Activated T-cell treated with anti-CD3 and anti-CD28 coated beads, Interleukin-2, amount 50 U/mL, for 4 hours (primary cell): ENCODE measurements around the gene MRPL46. TPM values are rescaled to one million over a fixed set of nuclear protein-coding genes. Genes with fewer than 3 reads are reported as not detected.
"Not testable (repeated sequence)": the region's sequence is repeated elsewhere in the genome, so short reads cannot be mapped to it uniquely, and the experiment has no call there.

Experiments used
- ATAC-seq, 2 donors: fragments of 200-7000 bp; cut with Tn5 transposase; one replicate each; pipeline ENCODE4 v1.10.0; 2021
- DNase-seq: peaks from one replicate; pipeline ENCODE4 v3.0.0-alpha.2; 2020
- H3K27me3 Mint-ChIP-seq: one replicate; pipeline ENCODE4 v1.8.0; 2021; ENCODE audit warnings: low read depth, mixed read lengths
- H3K36me3 Mint-ChIP-seq: one replicate; pipeline ENCODE4 v1.8.0; 2022; ENCODE audit warnings: mixed read lengths; ENCODE audit not compliant: insufficient read depth
- H3K4me1 Mint-ChIP-seq: one replicate; pipeline ENCODE4 v1.8.0; 2021; ENCODE audit warnings: low read depth, mixed read lengths
- H3K4me3 Mint-ChIP-seq: one replicate; pipeline ENCODE4 v1.8.0; 2021; ENCODE audit warnings: mild to moderate bottlenecking, moderate library complexity, mixed read lengths
- H3K9me3 Mint-ChIP-seq: one replicate; pipeline ENCODE4 v1.8.0; 2021; ENCODE audit warnings: mixed read lengths
- total RNA-seq, 3 donors: library from RNA; stranded (reverse); gene quantifications; one replicate each; pipeline ENCODE4 v1.2.1, GENCODE V29; 2021

The MRPL46 gene
- total RNA-seq, 3 donors from 2014 or later: 50.0 to 56.3 (median 51.4) TPM

- Mint-ChIP-seq H3K9me3 (peaks cover 12% of the 10 kb centered on the region), H3K4me3 (no peak overlapping the region), H3K27me3 (peaks cover 50% of the 10 kb centered on the region), H3K4me1 (no peaks in the 10 kb centered on the region), H3K36me3 (no peaks in the 10 kb centered on the region)
- ATAC-seq (no peak), DNase-seq (no peak)
These were observed 26.0 kb downstream of the MRPL46 start for GRCh38 chr15:88441076-88441730.

- no peak for ATAC-seq
- H3K36me3 Mint-ChIP-seq: no peaks in the 10 kb centered on the region
- no peak for DNase-seq
- H3K9me3 Mint-ChIP-seq: peaks cover 12% of the 10 kb centered on the region
- H3K4me1 Mint-ChIP-seq: no peaks in the 10 kb centered on the region
- H3K4me3 Mint-ChIP-seq: no peak overlapping the region
- peaks cover 55% of the 10 kb centered on the region for H3K27me3 Mint-ChIP-seq
These were observed 27.2 kb downstream of the MRPL46 start for GRCh38 chr15:88440021-88440420.

DNA sequence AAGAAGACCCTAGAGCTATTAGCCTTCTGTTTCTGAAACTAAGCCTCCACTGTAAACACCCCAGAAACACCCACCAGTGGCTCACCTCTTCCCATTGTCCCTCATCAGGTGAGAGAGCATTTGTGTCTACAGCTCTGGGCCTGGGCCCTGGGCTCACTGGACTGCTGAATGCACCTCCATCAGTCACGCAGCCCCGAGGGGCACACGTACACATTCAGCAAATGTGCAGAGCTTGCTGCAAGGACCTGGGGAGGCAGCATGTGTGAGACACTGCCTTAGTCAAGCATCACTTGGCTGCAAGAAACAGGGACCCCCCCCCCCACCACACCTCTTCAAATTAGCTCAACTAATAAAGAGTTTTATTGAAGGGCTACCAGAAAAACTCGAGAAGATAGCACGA lies 29.0 kb downstream of the MRPL46 start:
- Mint-ChIP-seq H3K27me3 (peaks cover 53% of the 10 kb centered on the region), H3K4me3 (no peak overlapping the region), H3K4me1 (no peaks in the 10 kb centered on the region), H3K36me3 (no peaks in the 10 kb centered on the region), H3K9me3 (peaks cover 2% of the 10 kb centered on the region)
- DNase-seq (no peak), ATAC-seq (no peak)

- H3K9me3 Mint-ChIP-seq, H3K36me3 Mint-ChIP-seq, ATAC-seq, DNase-seq, H3K4me1 Mint-ChIP-seq, H3K4me3 Mint-ChIP-seq: not testable (repeated sequence)
- H3K27me3 Mint-ChIP-seq: peaks cover 39% of the 10 kb centered on the region
These were observed 33.1 kb downstream of the MRPL46 start for GRCh38 chr15:88434106-88434505.

- Mint-ChIP-seq H3K4me1 (no peaks in the 10 kb centered on the region), H3K27me3 (peaks cover 38% of the 10 kb centered on the region), H3K36me3 (no peaks in the 10 kb centered on the region), H3K9me3 (no peaks in the 10 kb centered on the region), H3K4me3 (no peak overlapping the region)
- ATAC-seq (no peak), DNase-seq (no peak)
These were observed 34.0 kb downstream of the MRPL46 start for GRCh38 chr15:88433046-88433685.

DNA sequence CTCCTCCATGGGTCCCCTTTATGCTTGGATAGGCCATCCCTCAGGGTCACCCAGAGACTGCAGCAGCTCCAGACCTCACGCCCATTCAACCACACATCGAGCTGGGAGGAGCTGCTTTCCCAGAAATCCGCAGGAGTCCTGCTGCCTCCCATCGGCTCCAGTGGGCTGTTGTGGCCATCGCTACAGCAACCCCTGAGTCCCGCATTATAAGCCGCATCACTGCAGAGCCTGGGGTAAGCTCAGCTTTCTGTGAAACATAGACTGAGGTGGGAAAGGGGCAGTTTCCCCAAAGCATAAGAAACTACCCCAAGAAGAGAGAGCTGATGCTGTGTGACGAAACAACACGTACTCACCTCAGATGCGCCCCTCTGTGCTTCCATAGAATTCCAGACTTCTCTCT lies 35.7 kb downstream of the MRPL46 start:
- no peak overlapping the region for H3K4me3 Mint-ChIP-seq
- H3K9me3 Mint-ChIP-seq: no peaks in the 10 kb centered on the region
- H3K36me3 Mint-ChIP-seq: no peaks in the 10 kb centered on the region
- ATAC-seq: no peak
- no peak for DNase-seq
- no peaks in the 10 kb centered on the region for H3K4me1 Mint-ChIP-seq
- peaks cover 30% of the 10 kb centered on the region for H3K27me3 Mint-ChIP-seq

GRCh38 chr15:88430051-88430450 lies 37.1 kb downstream of the MRPL46 start:
- Mint-ChIP-seq H3K36me3 (no peaks in the 10 kb centered on the region), H3K27me3 (peaks cover 26% of the 10 kb centered on the region), H3K9me3 (no peaks in the 10 kb centered on the region), H3K4me1 (no peaks in the 10 kb centered on the region), H3K4me3 (no peak overlapping the region)
- no peak for DNase-seq
- ATAC-seq: no peak

GRCh38 chr15:88428805-88429605 lies 38.2 kb downstream of the MRPL46 start:
- Mint-ChIP-seq H3K9me3 (no peaks in the 10 kb centered on the region), H3K4me1 (no peaks in the 10 kb centered on the region), H3K4me3 (no peak overlapping the region), H3K27me3 (peaks cover 29% of the 10 kb centered on the region), H3K36me3 (no peaks in the 10 kb centered on the region)
- no peak for ATAC-seq
- DNase-seq: no peak

DNA sequence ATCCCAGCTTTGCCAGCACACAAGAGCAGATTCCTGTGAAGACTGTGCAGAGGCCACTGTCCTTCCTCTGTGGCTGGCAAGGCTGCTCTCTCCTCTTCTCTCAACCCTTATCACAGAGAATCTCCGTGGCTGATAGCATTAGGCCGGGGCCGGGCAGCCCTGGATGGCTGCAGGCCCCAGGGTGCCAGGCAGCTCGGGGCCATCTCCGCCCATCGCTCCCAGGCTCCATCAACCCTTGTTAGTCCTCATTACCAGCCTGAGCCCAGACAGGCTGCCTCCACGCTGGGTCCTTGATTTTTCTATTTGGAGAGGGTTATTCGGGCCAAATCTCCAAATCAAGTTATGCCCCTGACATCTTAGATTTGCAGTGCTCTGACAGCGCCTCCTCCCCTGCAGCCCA lies 39.1 kb downstream of the MRPL46 start:
- Mint-ChIP-seq H3K9me3 (no peaks in the 10 kb centered on the region), H3K36me3 (no peaks in the 10 kb centered on the region), H3K4me1 (no peaks in the 10 kb centered on the region), H3K4me3 (no peak overlapping the region), H3K27me3 (peaks cover 25% of the 10 kb centered on the region)
- no peak for DNase-seq
- no peak for ATAC-seq

- Mint-ChIP-seq H3K4me1 (no peaks in the 10 kb centered on the region), H3K4me3 (no peak overlapping the region), H3K9me3 (no peaks in the 10 kb centered on the region), H3K36me3 (no peaks in the 10 kb centered on the region), H3K27me3 (peaks cover 26% of the 10 kb centered on the region)
- ATAC-seq (no peak), DNase-seq (no peak)
These were observed 40.9 kb downstream of the MRPL46 start for GRCh38 chr15:88426304-88426703.

DNA sequence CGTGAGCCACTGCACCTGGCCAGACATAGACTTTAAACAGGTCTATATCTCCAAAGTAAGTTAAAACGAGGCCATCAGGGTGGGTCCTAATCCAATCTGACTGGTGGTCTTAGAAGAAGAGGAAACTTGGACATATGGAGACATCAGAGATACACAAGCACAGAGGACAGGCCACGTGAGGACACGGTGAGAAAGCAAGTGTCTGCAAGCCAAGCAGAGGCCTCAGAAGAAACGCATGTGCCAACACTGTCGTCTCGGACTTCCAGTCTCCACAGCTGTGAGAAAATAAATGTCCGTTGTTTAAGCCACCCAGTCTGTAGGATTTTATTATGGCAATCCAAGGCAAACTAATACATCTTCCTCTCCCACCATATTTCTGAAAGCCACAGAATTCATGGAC lies 43.9 kb downstream of the MRPL46 start:
- ATAC-seq: no peak
- Mint-ChIP-seq H3K4me1 (no peaks in the 10 kb centered on the region), H3K36me3 (no peaks in the 10 kb centered on the region), H3K9me3 (no peaks in the 10 kb centered on the region), H3K27me3 (peaks cover 26% of the 10 kb centered on the region), H3K4me3 (no peak overlapping the region)
- DNase-seq: no peak

DNA sequence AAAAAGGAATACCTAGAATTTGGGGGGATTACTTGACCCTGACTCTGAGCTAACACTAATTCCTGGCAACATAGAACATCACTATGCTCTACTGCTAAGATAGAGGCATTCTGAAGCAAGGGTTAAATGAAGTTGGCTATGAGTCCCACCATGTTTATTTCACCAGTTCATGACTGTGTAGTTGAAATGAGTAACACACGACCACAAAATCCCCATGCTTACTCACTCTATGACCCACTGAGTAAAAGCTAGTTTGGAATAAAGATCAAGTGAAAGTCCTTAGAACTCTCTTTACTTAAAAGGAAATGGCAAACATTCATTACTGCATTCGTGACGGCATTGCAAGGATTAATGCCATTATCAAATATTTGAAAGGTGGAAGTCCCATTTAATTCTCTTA lies 47.4 kb downstream of the MRPL46 start:
- peak; percentile 89 to 94 for ATAC-seq
- Mint-ChIP-seq H3K4me3 (no peak overlapping the region), H3K27me3 (peaks cover 27% of the 10 kb centered on the region), H3K9me3 (no peaks in the 10 kb centered on the region), H3K4me1 (no peaks in the 10 kb centered on the region), H3K36me3 (no peaks in the 10 kb centered on the region)
- DNase-seq: no peak
